Choroid plexus epithelial cell (primary cell): ENCODE measurements around the gene CCDC17.

Experiments
- DNase-seq: peaks from one replicate; pipeline ENCODE4 v3.0.0-alpha.2; 2010; ENCODE audit warnings: low read depth
- H3K4me3 ChIP-seq: 2 replicates; pipeline ENCODE4 v1.5.1; 2011; ENCODE audit warnings: low read depth, mild to moderate bottlenecking, control low read depth, low read length, moderate library complexity
- CTCF ChIP-seq: conservative IDR thresholded peaks from 2 replicates; pipeline ENCODE4 v1.5.1; 2011; ENCODE audit warnings: low read depth, mild to moderate bottlenecking, control low read depth, inconsistent platforms, low read length, moderate library complexity

CCDC17 gene

GRCh38 chr1:45660336-45660735, 36.5 kb upstream of the CCDC17 start:
- DNase-seq, result no peak
- no peak overlapping the region for H3K4me3 ChIP-seq
- TF ChIP-seq CTCF, result no peak

- DNase-seq, result no peak
- no peak for TF ChIP-seq CTCF
- no peak overlapping the region for H3K4me3 ChIP-seq
Measured at GRCh38 chr1:45659222-45659621, 35.4 kb upstream of the CCDC17 start.

- DNase-seq, result no peak
Measured at GRCh38 chr1:45658171-45658570, 34.3 kb upstream of the CCDC17 start.

GRCh38 chr1:45656573-45657226, 32.8 kb upstream of the CCDC17 start:
- H3K4me3 ChIP-seq, result no peak overlapping the region
- no peak for DNase-seq

More at GRCh38 chr1:45658171-45658570, 34.3 kb upstream of the CCDC17 start:
- no peak overlapping the region for H3K4me3 ChIP-seq
- no peak for TF ChIP-seq CTCF

GRCh38 chr1:45654540-45655280, 30.9 kb upstream of the CCDC17 start:
- DNase-seq, result peak; percentile 67
- TF ChIP-seq CTCF, result no peak
- no peak overlapping the region for H3K4me3 ChIP-seq

More at GRCh38 chr1:45656573-45657226, 32.8 kb upstream of the CCDC17 start:
- TF ChIP-seq CTCF, result no peak

- DNase-seq, result no peak
Measured at GRCh38 chr1:45647248-45648021, 23.6 kb upstream of the CCDC17 start.

More at GRCh38 chr1:45647248-45648021, 23.6 kb upstream of the CCDC17 start:
- TF ChIP-seq CTCF, result no peak
- no peak overlapping the region for H3K4me3 ChIP-seq
